Large intestine (tissue), 3 donors: ENCODE results near the gene SYCP2. TPM values are rescaled to one million over a fixed set of nuclear protein-coding genes. Genes with fewer than 3 reads are reported as not detected.

Source experiments
- DNase-seq, 2 donors: peaks; one replicate each; pipeline versions ENCODE4 v3.0.0 to v3.0.0-alpha.2; 2013
- H3K27ac ChIP-seq: one replicate; pipeline ENCODE4 v1.5.1; 2013; ENCODE audit warnings: low read length
- H3K27me3 ChIP-seq: 2 replicates; pipeline ENCODE4 v1.6.1; 2013; ENCODE audit warnings: low read length; ENCODE audit not compliant: control insufficient read depth, insufficient read depth
- H3K36me3 ChIP-seq: 2 replicates; pipeline ENCODE4 v1.6.1; 2013; ENCODE audit warnings: low read length; ENCODE audit not compliant: control insufficient read depth, insufficient read depth
- H3K4me1 ChIP-seq: one replicate; pipeline ENCODE4 v1.6.1; 2013; ENCODE audit warnings: low read length; ENCODE audit not compliant: control insufficient read depth, insufficient read depth
- H3K4me3 ChIP-seq: one replicate; pipeline ENCODE4 v1.5.1; 2013; ENCODE audit warnings: low read length
- H3K9me3 ChIP-seq: one replicate; pipeline ENCODE4 v1.6.1; 2013; ENCODE audit warnings: mild to moderate bottlenecking, low read depth, low read length, moderate library complexity; ENCODE audit not compliant: control insufficient read depth
- WGBS: methylation state at CpG from one replicate; pipeline ENCODE4 v1.1.5; 2013; ENCODE audit warnings: low lambda C conversion rate; ENCODE audit not compliant: insufficient coverage; 5-methylcytosine and 5-hydroxymethylcytosine counted together
- polyA plus RNA-seq: library from polyadenylated mRNA; unstranded; fragments of 120-200 nt; gene quantifications from one replicate; pipeline ENCODE4 v1.2.1, GENCODE V29; 2013

The SYCP2 gene
- polyA plus RNA-seq, 1 donor, result 4.2 TPM

- no peak overlapping the region for H3K4me3 ChIP-seq
- no peaks in the 10 kb centered on the region for H3K9me3 ChIP-seq
- H3K36me3 ChIP-seq, result no peaks in the 10 kb centered on the region
- no CpG with 5 or more reads among the region's 4 CpGs for WGBS
- no peaks in the 10 kb centered on the region for H3K4me1 ChIP-seq
- H3K27me3 ChIP-seq, result no peaks in the 10 kb centered on the region
- no peak overlapping the region for H3K27ac ChIP-seq
- DNase-seq, result no peak
Observed at GRCh38 chr20:59817406-59817805, 116.0 kb downstream of the SYCP2 start.

- H3K27me3 ChIP-seq, result no peaks in the 10 kb centered on the region
- no CpG with 5 or more reads among the region's 4 CpGs for WGBS
Observed at GRCh38 chr20:59816146-59816738, 117.2 kb downstream of the SYCP2 start.

GRCh38 chr20:59814840-59815340, 118.5 kb downstream of the SYCP2 start:
- no peaks in the 10 kb centered on the region for H3K4me1 ChIP-seq
- no peak overlapping the region for H3K4me3 ChIP-seq
- WGBS, result no CpG with 5 or more reads among the region's 8 CpGs
- DNase-seq, result no peak
- no peak overlapping the region for H3K27ac ChIP-seq
- H3K9me3 ChIP-seq, result no peaks in the 10 kb centered on the region
- no peaks in the 10 kb centered on the region for H3K36me3 ChIP-seq
- H3K27me3 ChIP-seq, result no peaks in the 10 kb centered on the region

More at GRCh38 chr20:59816146-59816738, 117.2 kb downstream of the SYCP2 start:
- Histone ChIP-seq H3K4me3 (no peak overlapping the region), H3K27ac (no peak overlapping the region), H3K9me3 (no peaks in the 10 kb centered on the region), H3K36me3 (no peaks in the 10 kb centered on the region), H3K4me1 (no peaks in the 10 kb centered on the region)
- peak; percentile 37 to 67 for DNase-seq

GRCh38 chr20:59813948-59814839, 119.2 kb downstream of the SYCP2 start:
- no peak overlapping the region for H3K27ac ChIP-seq
- WGBS, result 57% methylated on average over 1 of the region's 21 CpGs
- no peaks in the 10 kb centered on the region for H3K27me3 ChIP-seq
- no peak for DNase-seq
- no peaks in the 10 kb centered on the region for H3K9me3 ChIP-seq
- no peaks in the 10 kb centered on the region for H3K36me3 ChIP-seq
- H3K4me1 ChIP-seq, result no peaks in the 10 kb centered on the region
- H3K4me3 ChIP-seq, result no peak overlapping the region

Other genes with a start within 250 kb of the SYCP2 start
- gene PPP1R3D, start 6.7 kb upstream of the SYCP2 start, polyA plus RNA-seq, result 8.2 TPM
- gene FAM217B, start 6.8 kb upstream of the SYCP2 start, polyA plus RNA-seq, result 15.4 TPM
- gene CDH26, start 24.8 kb upstream of the SYCP2 start, polyA plus RNA-seq, result 1.3 TPM